SKM-1 (cell line): ENCODE results near the gene YWHAH.

Source experiments
- DNase-seq: peaks from one replicate; lab custom pipeline; 2025; ENCODE audit not compliant: unreplicated experiment; lab: John Stamatoyannopoulos, UW

YWHAH gene

DNA sequence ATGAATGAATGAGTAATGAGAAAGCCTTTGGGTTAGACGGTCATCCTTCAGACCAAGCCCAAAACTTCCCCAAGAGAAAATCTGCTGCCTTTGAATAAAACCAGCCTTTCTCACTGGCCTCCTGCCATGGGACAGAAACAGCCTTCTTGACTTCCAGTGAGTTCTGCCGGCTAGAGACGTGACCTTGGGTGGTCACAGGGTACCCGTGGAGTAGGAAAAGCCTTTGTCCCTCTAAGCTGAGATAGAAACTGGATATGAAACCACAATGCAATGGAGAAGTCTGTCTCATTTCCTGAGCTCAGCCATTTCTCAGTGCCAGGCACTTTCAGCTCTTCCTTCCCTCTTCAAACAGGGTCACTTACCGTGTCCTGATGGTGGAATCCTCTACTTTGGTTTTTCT, 21.2 kb upstream of the YWHAH start:
- DNase-seq, result peak; percentile 32

DNA sequence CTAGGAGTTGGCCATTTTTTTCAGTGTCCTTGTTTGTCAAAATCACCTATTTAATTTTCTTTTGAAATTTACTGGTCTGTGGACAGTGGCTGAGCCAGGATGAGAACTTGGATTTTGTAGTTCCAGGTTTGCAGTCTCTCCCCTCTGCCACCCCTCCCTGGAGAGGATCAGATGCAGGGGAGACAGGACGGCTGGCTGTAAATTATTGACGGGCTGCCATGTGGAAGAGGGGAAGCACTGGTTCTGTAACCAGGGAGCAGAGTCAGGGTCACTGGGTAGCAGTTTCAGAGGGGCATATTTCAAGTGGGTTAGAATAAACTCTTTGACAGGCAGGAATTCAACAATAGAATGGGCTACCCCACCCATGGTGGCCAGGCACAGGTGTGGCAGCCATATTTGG, 20.6 kb upstream of the YWHAH start:
- DNase-seq, result no peak

DNA sequence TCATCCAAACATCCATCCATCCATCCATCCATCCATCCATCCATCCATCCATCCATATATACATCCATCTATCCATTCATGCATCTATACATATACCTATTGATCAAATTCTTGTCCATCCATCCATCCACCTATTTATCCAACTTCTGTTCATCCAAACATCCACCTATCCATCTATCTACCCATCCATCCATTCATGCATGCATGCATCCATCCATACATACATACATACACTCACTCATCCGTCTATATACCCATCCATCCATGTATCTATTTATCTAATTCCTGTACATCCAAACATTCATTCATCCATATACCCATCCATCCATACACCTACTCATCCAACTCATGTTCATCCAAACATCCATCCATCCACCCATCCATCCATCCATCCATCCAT, 19.3 kb upstream of the YWHAH start:
- DNase-seq, result no peak

DNA sequence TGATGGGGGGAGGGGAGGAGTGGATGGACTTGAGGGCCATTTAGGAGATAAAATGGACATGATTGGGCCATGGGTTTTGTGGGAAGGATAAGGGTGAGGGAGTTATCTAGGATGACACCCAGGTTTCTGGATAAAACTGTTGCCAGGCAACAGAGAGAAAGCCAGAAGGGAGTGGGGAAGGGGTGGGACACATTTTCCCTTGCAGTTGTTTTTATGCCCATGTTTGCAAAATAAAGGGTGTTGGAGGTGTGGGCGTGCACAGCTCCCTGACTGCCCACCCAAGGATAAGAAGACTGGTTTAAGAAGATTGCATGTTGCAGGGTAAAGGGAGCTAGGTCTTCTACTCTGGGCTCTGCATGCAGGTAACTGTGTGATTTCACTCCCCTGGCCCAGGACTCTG, 18.3 kb upstream of the YWHAH start:
- DNase-seq, result no peak

DNA sequence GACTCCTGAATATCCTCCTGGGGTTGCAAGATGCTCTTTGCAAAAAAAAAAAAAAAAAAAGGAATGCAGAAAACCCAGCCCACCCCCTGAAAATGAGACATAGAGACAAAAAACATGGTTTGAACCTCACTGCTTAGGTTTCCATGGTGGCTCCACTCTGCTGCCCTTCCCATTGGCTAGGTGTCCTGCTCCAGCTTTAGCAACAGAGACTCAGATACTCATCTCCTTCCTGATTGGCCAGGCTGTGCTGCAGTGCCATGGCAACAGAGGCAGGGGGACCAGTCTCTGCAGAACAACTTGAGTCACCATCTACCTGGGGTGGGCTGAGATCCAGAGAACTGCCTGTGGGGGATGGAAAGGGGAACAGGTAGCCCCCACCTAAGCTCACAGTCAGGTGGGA, 17.4 kb upstream of the YWHAH start:
- no peak for DNase-seq

DNA sequence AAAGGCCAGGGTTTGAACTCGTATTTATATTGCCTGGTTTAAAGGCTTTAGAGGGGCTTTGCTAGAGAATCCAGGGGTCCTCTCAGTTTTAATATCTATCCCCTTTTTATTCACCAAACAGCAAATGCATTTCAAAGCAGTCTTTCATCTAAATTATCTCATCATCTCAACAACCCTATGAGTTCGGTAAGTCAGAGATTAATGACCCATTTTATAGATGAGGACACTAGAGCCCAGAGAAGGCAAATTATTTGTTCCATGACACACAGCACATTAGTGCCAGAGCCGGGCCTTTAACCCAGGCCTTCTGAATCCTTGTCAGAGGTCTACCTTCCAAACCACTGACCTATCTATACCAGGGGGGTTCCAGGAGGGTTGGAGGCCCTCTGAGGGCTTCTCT, 16.8 kb upstream of the YWHAH start:
- DNase-seq, result no peak

DNA sequence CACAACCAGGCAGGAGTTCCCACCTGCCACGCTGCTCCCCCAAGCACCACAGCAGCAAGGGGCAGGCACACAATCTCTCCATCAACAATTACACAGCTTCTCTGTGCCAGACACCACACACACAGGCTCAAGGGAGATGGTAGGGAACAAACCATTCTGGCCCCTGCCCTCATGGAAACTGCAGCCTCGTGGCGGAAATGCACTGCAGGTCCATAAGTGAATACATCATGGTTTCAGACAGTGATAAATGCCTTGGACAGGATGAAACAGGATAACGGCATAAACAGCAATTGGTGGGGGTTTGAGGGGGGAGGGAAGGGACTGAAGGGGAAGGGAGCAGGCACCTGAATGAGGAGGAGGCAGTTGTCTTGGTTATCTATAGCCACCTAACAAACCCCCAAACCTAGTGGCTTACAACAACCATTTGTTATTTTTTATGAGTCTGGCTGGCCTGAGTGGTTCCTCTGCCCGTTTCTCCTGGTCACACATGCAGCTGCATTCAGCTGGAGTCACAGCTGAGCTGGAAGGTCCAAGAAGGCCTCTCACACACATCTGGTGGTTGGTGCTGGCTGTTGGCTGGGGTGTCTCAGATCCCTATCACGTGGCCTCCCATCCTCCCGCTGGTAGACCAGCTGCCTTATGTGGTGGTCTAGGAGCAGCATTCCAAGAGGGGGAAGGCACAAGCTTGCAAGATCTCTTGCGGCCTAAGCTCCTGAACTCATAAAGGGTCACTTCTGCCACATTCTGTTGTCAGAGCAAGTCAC, 15.0 kb upstream of the YWHAH start:
- DNase-seq, result no peak

DNA sequence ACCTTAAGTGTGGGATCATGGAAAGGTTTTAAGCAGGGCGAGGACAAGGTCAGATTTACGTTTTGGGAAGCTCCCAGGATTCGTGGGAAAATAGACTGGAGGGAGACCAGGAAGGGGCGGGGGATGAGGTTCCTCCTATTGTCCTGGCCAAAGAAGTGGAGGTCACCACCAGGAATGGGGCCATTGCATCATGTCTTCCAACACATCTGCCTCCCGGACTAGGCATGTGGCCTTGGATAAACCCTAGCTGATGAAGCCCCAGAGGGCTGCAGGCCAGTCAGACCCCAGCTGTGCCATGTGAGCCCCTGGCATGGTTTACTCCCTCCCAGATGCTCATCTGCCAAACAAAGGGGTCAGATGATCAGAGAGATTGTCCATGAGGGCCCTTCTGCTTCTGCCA, 11.5 kb upstream of the YWHAH start:
- DNase-seq, result no peak

DNA sequence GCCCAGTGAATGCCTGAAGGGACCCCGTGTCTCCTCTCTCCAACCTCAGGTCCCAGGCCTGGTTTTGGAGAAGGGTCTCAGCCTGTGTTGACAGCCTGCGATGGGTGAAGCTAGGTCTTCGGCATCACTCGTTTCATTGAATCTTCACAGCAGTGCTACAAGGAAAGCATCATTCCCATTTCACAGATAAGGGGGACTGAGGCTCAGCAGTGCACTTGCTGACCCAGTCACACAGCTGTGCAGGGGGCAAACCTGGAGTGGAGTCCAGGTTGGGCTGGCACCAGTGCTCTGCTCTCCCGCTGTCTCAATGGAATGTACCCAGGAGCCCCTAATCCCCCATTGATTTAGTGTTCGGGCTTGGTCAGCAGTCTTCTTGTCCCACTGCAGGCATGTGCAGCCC, 10.9 kb upstream of the YWHAH start:
- DNase-seq, result no peak

DNA sequence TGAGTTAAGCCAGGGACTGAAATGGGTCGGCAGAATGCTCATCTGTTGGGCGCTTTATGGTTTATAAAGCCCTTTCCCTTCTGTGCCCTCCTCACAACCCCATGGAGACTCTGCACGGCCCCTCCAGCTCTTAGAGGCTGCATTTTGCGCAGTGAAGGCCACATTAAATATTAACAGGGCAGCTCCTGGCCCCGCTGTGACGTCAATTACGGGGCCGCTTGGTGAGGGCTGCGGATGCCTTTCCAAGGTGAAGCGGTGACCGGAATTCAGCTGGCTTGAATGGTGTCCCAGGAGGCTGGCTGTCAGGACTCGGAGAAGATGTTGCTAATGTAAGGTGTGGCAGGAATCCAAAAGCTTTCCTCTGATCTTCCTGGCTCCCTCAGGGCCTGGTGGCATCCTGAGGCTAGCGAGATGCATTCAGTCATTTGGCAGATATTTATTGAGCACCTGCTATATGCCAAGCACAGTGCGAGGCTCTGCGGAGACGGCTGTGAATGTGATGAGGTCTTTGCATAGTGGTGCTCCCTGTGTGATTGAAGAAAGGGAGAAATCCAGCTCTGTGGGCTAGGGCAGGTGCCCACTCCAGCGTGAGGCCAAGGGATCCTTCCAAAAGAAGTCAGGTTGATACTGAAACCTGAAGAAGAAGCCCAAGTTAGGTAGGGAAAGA, 10.4 kb upstream of the YWHAH start:
- no peak for DNase-seq

DNA sequence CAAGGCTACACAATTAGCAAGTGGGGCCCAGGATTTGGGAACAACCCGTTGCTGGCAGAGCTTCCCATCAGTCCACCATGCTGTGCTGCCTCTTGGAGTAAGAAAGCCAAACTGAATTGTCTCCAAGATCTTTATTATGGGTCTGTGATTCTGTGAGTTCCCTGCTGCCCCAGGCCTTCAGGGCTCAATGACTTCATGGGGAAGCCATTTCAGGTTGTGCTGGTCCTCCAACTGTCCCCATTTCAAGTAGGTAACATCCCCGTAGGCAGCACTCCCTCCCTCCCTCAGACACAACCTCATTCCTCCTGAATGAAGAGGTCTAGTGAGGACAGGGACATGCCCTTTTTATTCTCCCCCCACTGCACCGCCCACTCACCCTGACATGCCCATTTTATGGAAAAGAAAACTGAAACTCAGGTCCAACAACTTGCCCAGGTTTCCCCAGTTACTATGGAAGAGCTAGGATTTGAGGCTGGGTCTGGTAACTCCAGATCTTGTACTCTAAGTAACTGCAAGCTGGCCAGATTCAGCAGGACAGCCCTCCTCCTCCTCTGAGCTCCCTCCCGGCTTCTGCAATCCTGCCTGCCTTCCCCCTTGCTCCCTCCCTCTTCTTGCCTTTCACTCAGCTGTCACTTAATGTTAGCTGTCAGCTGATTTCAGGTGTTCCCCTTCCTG, 8.2 kb upstream of the YWHAH start:
- no peak for DNase-seq

DNA sequence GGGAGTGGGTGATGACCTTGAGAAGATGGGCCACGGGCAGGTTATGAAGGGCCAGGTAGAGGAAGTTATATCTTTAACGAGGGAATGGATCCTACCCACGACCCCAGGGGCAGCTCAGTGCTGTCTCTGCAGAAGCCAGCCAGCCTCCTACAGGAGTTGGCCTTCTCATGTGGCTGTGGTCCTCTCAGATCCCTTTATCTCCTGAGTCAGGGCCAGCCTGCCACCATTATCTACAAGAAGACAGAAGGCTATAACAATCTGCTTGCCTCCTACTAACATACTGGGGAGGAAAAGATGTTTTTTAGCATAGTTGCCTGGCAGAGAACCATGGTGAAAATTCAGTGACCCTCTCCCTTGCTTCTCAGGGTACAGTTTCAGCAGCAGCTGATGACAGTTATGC, 7.0 kb upstream of the YWHAH start:
- no peak for DNase-seq

DNA sequence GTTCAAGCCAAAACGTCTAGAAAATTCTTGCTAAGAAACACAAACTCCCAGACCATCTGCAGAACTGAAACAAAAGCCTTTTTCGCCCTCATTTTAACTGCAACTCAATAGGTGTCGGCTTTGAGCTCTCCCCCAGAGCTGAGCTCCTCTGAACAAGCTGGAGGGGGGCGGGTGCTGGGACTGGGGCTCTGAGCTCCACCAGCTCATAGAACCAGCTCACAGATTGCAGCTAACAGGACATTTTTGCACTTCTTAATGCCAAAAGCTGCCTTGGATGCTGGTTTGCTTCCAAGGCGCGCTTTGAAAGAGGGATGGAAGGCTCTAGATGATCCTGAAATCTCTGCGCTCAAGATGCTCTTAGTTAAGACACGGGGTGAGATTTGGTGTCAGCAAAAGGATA, 6.0 kb upstream of the YWHAH start:
- DNase-seq, result no peak

DNA sequence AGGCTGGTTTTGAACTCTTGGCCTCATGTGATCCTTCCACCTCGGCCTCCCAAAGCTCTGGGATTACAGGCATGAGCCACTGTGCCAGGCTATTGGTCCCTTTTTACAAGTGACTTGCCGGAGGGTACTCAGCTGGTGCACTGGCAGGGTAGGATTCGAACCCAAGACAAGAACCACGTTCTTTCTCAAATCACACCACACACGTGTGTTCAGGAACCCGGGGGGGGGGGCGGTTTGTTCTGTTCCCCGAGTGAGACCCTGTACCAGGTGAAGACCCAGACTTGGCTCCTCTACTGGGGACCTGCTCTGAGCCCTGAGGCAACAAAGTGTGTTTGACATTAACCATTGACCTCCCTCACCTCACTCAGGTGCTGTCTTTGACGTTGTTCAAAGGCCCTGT, 3.8 kb upstream of the YWHAH start:
- DNase-seq, result no peak

DNA sequence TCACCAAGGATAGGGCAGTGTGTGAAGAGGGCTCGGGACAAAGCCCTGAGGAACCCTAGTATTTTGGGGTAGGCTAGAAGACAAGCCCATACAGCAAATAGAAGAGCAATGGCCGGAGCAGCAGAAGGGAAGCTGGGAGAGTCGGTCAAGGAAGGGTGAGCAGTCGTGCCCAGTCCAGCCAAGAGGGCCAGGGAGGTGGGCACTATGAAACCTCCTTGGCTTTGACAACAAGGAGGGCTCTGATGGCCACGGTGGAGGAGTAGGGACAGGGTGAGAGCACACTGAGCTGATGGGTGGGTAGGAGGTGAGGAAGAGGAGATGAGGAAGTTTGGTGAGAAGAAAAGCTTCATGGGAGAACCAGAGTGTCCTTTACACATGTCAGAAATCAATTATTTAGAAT, 2.2 kb upstream of the YWHAH start:
- DNase-seq, result no peak

DNA sequence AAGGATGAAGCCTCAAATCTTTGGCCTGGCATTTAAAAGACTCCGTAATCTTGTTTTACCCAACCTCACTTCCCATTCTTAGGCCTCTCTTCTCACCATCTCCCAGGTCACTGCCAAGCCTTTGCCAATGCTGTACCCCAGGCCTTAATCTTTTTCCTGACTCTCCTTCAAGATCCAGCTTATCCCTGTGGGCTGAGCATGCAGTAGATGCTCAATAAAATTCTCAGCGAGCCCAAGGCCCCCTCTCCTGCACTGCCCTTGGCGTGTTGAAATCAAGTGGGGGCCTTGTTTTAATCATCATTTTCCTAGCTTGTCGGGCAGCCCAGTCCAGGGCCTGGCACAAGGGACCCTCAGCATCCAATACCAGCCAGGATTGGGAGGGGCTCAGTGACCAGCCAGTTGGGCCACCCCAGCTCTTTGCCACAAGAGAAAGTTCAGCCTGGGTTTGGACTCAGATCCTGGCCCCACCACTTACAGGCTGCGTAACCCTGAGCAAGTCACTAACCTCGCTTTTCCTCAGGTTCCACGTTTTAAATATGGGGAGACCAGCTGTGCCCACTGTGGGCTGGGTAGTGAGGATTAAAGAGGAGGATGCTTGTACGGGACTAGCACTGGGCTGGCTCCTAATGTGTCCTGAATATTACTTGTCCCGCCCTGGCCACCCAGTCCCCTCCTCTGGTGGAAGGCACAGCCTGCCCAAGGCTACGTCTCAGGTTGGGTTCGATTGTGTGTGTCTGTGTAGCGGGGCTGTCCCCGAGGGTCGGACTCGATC, 943 bp upstream of the YWHAH start:
- DNase-seq, result no peak

DNA sequence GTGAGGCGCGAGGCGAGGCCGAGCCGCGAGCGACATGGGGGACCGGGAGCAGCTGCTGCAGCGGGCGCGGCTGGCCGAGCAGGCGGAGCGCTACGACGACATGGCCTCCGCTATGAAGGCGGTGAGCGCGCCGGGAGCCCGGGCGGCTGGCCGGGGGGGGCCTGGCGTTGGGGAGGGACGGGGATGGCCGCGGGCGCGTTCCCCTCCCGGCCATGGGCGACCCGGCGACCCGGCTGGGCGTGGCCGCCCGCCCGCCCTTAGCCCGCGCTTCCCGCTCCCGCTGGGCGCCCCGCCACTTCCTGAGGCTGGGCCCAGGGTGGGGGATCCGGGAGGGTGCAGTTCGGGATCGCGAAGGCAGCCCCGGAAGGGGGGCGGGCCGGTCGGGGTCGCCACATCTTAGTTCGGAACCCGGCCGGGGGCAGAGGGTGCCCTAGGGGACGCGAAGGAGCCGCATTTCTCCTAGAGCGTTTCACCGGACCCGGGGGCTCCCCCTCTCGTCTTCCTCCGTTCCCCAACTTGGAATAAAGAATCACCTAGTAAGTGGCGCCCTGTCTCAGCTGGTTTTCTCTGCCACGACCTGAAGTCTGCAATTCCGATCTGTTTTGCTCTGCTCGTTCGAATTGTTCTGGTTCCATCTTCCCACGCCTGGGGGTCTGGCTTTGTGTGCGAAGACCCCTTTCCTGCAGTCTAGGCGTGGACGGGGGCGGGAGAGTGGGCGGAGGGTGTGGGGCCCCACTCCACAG, 536 bp downstream of the YWHAH start:
- DNase-seq, result no peak

DNA sequence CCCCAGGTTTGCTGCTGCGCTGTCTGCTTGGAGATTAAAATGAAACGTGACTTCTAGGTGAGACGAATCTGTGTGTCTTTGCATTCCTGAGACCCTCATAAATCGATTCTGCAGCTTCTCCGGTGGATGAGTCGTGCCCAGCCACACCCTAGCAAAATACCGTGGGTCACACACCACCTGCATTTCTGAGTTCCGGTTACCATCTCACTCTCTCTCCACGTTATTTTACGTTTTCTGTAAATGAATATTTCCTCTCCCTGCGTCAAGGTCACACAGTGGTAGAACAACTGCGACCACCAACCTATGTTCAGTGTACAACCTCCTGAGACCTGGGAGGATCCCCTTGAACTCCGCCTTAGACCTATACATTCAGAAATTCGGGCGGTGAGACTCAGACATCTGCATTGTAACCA, 1.1 kb downstream of the YWHAH start:
- DNase-seq, result no peak

DNA sequence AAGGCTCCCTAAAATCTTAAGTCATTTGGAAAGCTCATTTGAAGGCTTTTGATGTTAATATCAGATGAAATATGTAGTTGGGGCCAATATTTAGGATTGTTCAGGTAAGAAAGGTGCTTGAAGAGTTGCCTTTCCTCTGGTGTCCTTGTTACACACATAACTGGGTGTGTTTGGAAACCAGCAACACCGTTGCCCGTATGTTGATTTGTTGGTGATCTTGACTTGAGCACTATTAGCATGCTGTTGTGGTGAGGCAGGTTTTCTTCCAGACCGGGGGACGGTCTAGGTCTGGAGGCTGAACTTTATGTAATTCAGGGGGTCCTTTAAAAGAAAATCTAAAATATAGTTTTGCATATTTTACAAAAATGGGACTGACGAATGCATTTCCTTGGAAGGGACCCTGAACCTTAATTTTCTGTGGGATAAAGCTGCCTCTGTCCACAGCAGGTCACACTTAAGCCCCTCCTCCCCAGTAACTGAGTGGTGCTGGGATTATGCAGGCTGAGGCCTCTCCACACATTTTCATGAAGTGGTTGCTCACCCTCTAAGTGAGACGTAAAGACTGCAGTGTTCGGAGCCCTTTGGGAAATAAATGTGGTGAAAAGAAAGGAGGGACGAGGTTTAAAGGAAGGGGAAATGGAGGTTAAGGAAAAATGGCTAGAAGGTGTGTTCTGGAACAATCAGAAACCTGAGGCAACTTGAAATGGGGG, 1.8 kb downstream of the YWHAH start:
- DNase-seq, result no peak

DNA sequence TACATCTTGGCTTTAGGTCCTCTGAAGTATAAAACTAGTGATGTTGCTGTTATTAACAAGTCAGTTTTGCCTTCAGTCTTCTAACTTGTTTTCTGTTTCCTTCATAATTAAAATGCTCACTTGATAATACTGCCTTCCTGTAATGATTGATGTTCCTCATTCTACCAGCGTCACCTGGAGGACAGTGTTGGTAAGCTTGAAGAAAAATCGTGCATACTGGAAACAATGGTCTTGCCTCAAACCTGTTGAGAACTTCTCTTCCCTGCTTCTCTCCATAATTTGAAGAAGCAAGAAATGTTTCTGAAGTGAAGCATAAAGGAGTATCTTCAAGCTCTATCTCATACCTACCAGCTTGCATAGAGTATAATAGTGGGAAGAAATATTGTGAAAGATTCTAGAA, 3.0 kb downstream of the YWHAH start:
- DNase-seq, result peak; percentile 20
